IMR-90 (cell line): ENCODE results near the gene GDPD5. TPM values are rescaled to one million over a fixed set of nuclear protein-coding genes. Genes with fewer than 3 reads are reported as not detected.
A peak's percentile ranks its signal among the peaks of the same experiment; 100 is the strongest.

Experiments
- ATAC-seq: fragments of 200-7000 bp; cut with Tn5 transposase; 2 replicates; pipeline ENCODE4 v1.9.1; 2020; ENCODE audit warnings: low read depth, mild to moderate bottlenecking, moderate library complexity
- BruUV-seq: library from RNA; stranded (reverse); fragments of 400-500 nt; replicated peaks from 2 replicates; lab custom pipeline; 2021; lab: Mats Ljungman, UMichigan
- CTCF ChIA-PET: fragments of 300-600 bp; formaldehyde crosslinking; extraction: SDS; loops from one replicate; lab custom pipeline; 2021; ENCODE audit warnings: antibody characterized with exemption; lab: Yijun Ruan, JAX
- POLR2A ChIA-PET: fragments of 300-600 bp; sonication (Branson Sonifier 250); formaldehyde crosslinking; loops from one replicate; lab custom pipeline; 2022; ENCODE audit warnings: antibody characterized with exemption; ENCODE audit not compliant: unreplicated experiment; lab: Charles Lee
- DNase-seq: peaks from one replicate; pipeline ENCODE4 v3.0.0; 2013
- H2AFZ ChIP-seq: replicated peaks from 2 replicates; pipeline ENCODE3; 2013; ENCODE audit warnings: low read length, mild to moderate bottlenecking; ENCODE audit not compliant: poor library complexity
- H2AK5ac ChIP-seq: 2 replicates; pipeline ENCODE4 v1.6.1; 2013; ENCODE audit warnings: low read depth, low read length, inconsistent platforms
- H2AK9ac ChIP-seq: replicated peaks from 2 replicates; pipeline ENCODE3; 2013; ENCODE audit warnings: mild to moderate bottlenecking, low read depth, low read length, moderate library complexity; ENCODE audit not compliant: poor library complexity
- H2BK120ac ChIP-seq: 2 replicates; pipeline ENCODE4 v1.6.1; 2013; ENCODE audit warnings: low read depth, low read length, inconsistent platforms
- H2BK15ac ChIP-seq: 3 replicates; pipeline ENCODE4 v1.6.1; 2013; ENCODE audit warnings: low read depth, low read length, inconsistent platforms
- H2BK20ac ChIP-seq: 2 replicates; pipeline ENCODE4 v1.6.1; 2013; ENCODE audit warnings: low read depth, mild to moderate bottlenecking, inconsistent platforms, low read length, moderate library complexity
- H2BK5ac ChIP-seq: 2 replicates; pipeline ENCODE4 v1.6.1; 2013; ENCODE audit warnings: mild to moderate bottlenecking, low read depth, low read length, inconsistent platforms; ENCODE audit not compliant: poor library complexity, severe bottlenecking
- H3K14ac ChIP-seq: replicated peaks from 2 replicates; pipeline ENCODE4 v1.6.1; 2013; ENCODE audit warnings: low read depth, low read length, inconsistent platforms
- H3K18ac ChIP-seq: 2 replicates; pipeline ENCODE4 v1.6.1; 2013; ENCODE audit warnings: low read depth, low read length, control low read depth
- H3K23ac ChIP-seq: 2 replicates; pipeline ENCODE4 v1.6.1; 2013; ENCODE audit warnings: low read depth, low read length, inconsistent platforms
- H3K27ac ChIP-seq: 2 replicates; pipeline ENCODE4 v1.5.1; 2013; ENCODE audit warnings: mild to moderate bottlenecking, control low read depth, low read length; ENCODE audit not compliant: insufficient read depth
- H3K27me3 ChIP-seq: 2 replicates; pipeline ENCODE4 v1.6.1; 2013; ENCODE audit warnings: low read length; ENCODE audit not compliant: control insufficient read depth, insufficient read depth
- H3K36me3 ChIP-seq: 2 replicates; pipeline ENCODE4 v1.6.1; 2013; ENCODE audit warnings: low read length, mixed read lengths; ENCODE audit not compliant: control insufficient read depth, insufficient read depth
- H3K4ac ChIP-seq: 2 replicates; pipeline ENCODE4 v1.6.1; 2013; ENCODE audit warnings: low read depth, low read length, inconsistent platforms
- H3K4me1 ChIP-seq: 2 replicates; pipeline ENCODE4 v1.6.1; 2013; ENCODE audit warnings: low read length, mixed read lengths; ENCODE audit not compliant: control insufficient read depth, insufficient read depth
- H3K4me2 ChIP-seq: 2 replicates; pipeline ENCODE4 v1.6.1; 2013; ENCODE audit warnings: low read depth, mild to moderate bottlenecking, control low read depth, low read length, moderate library complexity
- H3K4me3 ChIP-seq: 2 replicates; pipeline ENCODE4 v1.5.1; 2013; ENCODE audit warnings: low read depth, mild to moderate bottlenecking, control low read depth, low read length, moderate library complexity; ENCODE audit not compliant: insufficient read depth
- H3K56ac ChIP-seq: 2 replicates; pipeline ENCODE4 v1.6.1; 2013; ENCODE audit warnings: low read length, inconsistent platforms; ENCODE audit not compliant: insufficient read depth; ENCODE audit errors: extremely low read depth
- H3K79me1 ChIP-seq, 2 experiments: 2 replicates each; pipeline ENCODE4 v1.6.1; 2013; ENCODE audit warnings: low read length in 2 of 2, inconsistent platforms in 1 of 2, low read depth in 1 of 2
- H3K9ac ChIP-seq: 2 replicates; pipeline ENCODE4 v1.6.1; 2013; ENCODE audit warnings: low read depth, low read length, control low read depth
- H3K9me1 ChIP-seq: 2 replicates; pipeline ENCODE4 v1.6.1; 2013; ENCODE audit warnings: low read length, inconsistent platforms; ENCODE audit not compliant: insufficient read depth
- H3K9me3 ChIP-seq: 2 replicates; pipeline ENCODE4 v1.6.1; 2013; ENCODE audit warnings: low read length; ENCODE audit not compliant: control insufficient read depth, insufficient read depth
- H4K20me1 ChIP-seq: 2 replicates; pipeline ENCODE4 v1.6.1; 2013; ENCODE audit warnings: low read length, inconsistent platforms; ENCODE audit not compliant: insufficient read depth
- H4K5ac ChIP-seq: 2 replicates; pipeline ENCODE4 v1.6.1; 2013; ENCODE audit warnings: mild to moderate bottlenecking, low read depth, low read length, control low read depth
- H4K8ac ChIP-seq, 2 experiments: 2 replicates each; pipeline ENCODE4 v1.6.1; 2013; ENCODE audit warnings: low read depth in 2 of 2, low read length in 2 of 2, control low read depth in 1 of 2, inconsistent platforms in 1 of 2
- H4K91ac ChIP-seq: 2 replicates; pipeline ENCODE4 v1.6.1; 2013; ENCODE audit warnings: low read depth, low read length, inconsistent platforms; ENCODE audit not compliant: insufficient read depth
- BHLHE40 ChIP-seq: fragments of 150-350 bp; IDR thresholded peaks from 2 replicates; pipeline ENCODE4 v1.6.1; 2016; ENCODE audit warnings: mild to moderate bottlenecking, low read depth, low read length
- CEBPB ChIP-seq: IDR thresholded peaks from 2 replicates; pipeline ENCODE4 v1.6.1; 2012; ENCODE audit warnings: low read depth, low read length, improper control_type of control experiment
- CHD1 ChIP-seq: IDR thresholded peaks from 2 replicates; pipeline ENCODE4 v1.6.1; 2012; ENCODE audit warnings: low read depth, low read length, improper control_type of control experiment
- CTCF ChIP-seq: conservative IDR thresholded peaks from 2 replicates; pipeline ENCODE4 v1.5.1; 2012; ENCODE audit warnings: mild to moderate bottlenecking, low read depth, low read length, improper control_type of control experiment
- ELK1 ChIP-seq: fragments of 150-350 bp; IDR thresholded peaks from 2 replicates; pipeline ENCODE4 v1.6.1; 2016; ENCODE audit warnings: low read depth, mild to moderate bottlenecking, low read length, moderate library complexity, borderline replicate concordance
- MAFK ChIP-seq: IDR thresholded peaks from 2 replicates; pipeline ENCODE4 v1.6.1; 2012; ENCODE audit warnings: low read depth, low read length, improper control_type of control experiment
- MAZ ChIP-seq: IDR thresholded peaks from 2 replicates; pipeline ENCODE4 v1.6.1; 2012; ENCODE audit warnings: low read depth, mild to moderate bottlenecking, low read length, improper control_type of control experiment, moderate library complexity, borderline replicate concordance
- POLR2A ChIP-seq: IDR thresholded peaks from 2 replicates; pipeline ENCODE4 v1.6.1; 2012; ENCODE audit warnings: mild to moderate bottlenecking, low read depth, low read length
- RAD21 ChIP-seq: IDR thresholded peaks from 2 replicates; pipeline ENCODE4 v1.6.1; 2012; ENCODE audit warnings: low read length, improper control_type of control experiment
- RCOR1 ChIP-seq: IDR thresholded peaks from 2 replicates; pipeline ENCODE4 v1.6.1; 2012; ENCODE audit warnings: mild to moderate bottlenecking, low read length, improper control_type of control experiment; ENCODE audit not compliant: insufficient replicate concordance
- SMC3 ChIP-seq: fragments of 150-350 bp; IDR thresholded peaks from 2 replicates; pipeline ENCODE4 v1.6.1; 2016; ENCODE audit warnings: low read depth, mild to moderate bottlenecking, antibody characterized with exemption, low read length, moderate library complexity
- USF2 ChIP-seq: fragments of 150-350 bp; IDR thresholded peaks from 2 replicates; pipeline ENCODE4 v1.6.1; 2017; ENCODE audit warnings: mild to moderate bottlenecking, antibody characterized with exemption, low read length, low read depth
- WGBS, 2 experiments: methylation state at CpG; one replicate each; pipeline versions ENCODE4 v1.1.5 to v1.1.7; 2013; ENCODE audit warnings: missing lambda C conversion rate in 2 of 2; ENCODE audit not compliant: insufficient read length in 1 of 2; ENCODE audit errors: extremely low coverage in 2 of 2; 5-methylcytosine and 5-hydroxymethylcytosine counted together
- dilution Hi-C: fragments of 300-500 bp; cut with HindIII; formaldehyde crosslinking; loops from one replicate; pipeline ENCODE4 v1.14.3; 2018; ENCODE audit warnings: low sequenced_read_pairs; ENCODE audit not compliant: unreplicated experiment
- in situ Hi-C: fragments of 300-500 bp; cut with MboI; formaldehyde crosslinking; loops from 3 replicates; pipeline ENCODE4 v1.14.3; 2019; ENCODE audit warnings: low sequenced_read_pairs, inconsistent platforms, mixed read lengths
- intact Hi-C: fragments of 100-400 bp; cut with micrococcal nuclease; formaldehyde crosslinking; loops from 2 replicates; pipeline ENCODE4 v1.10.0; 2022
- polyA plus RNA-seq, 3 experiments: library from polyadenylated mRNA; depleted of rRNA; stranded (reverse); fragments of >200 nt; gene quantifications; 2 replicates each; pipeline ENCODE4 v1.2.3, GENCODE V29; 2012; ENCODE audit warnings: low replicate concordance in 1 of 3
- total RNA-seq: library from RNA; depleted of rRNA; stranded (reverse); fragments of >200 nt; gene quantifications from 2 replicates; pipeline ENCODE4 v1.2.3, GENCODE V29; 2012

Gene GDPD5
- total and polyA plus RNA-seq, 2 of the 4 experiments (the other 2 are of a cell fraction): 2.0 to 7.9 TPM

GRCh38 chr11:75440960-75441803 is 84.6 kb downstream of the GDPD5 start:
- TF ChIP-seq CTCF (no peak), CEBPB (no peak), POLR2A (no peak), SMC3 (no peak), MAFK (no peak), MAZ (no peak), BHLHE40 (no peak), CHD1 (no peak), USF2 (no peak), ELK1 (no peak), RCOR1 (no peak), RAD21 (no peak)
- H3K14ac ChIP-seq: no peak overlapping the region
- CTCF ChIA-PET: no interaction called here
- in situ Hi-C loops (no loop called here), dilution Hi-C loops (no loop called here), intact Hi-C loops (no loop called here)
- 73% methylated on average over 14 of the region's 27 CpGs; no CpG with 5 or more reads in 1 of the 2 experiments for WGBS, 2 experiments
- no peak overlapping the region for H3K4me2 ChIP-seq
- no peak overlapping the region for H2AK5ac ChIP-seq
- no peak overlapping the region for H2BK20ac ChIP-seq
- no peak overlapping the region for H3K9ac ChIP-seq
- no peak overlapping the region for H3K18ac ChIP-seq
- no peaks in the 10 kb centered on the region for H3K4me1 ChIP-seq
- H2BK120ac ChIP-seq: no peak overlapping the region
- no peak overlapping the region for H2BK5ac ChIP-seq
- H3K79me1 ChIP-seq: no peaks in the 10 kb centered on the region
- no peak overlapping the region for H4K91ac ChIP-seq
- H2AK9ac ChIP-seq: peak overlapping the region; percentile 14
- no peak overlapping the region for H2AFZ ChIP-seq
- no TSS peak for BruUV-seq
- ATAC-seq (no peak), DNase-seq (no peak)
- no peak overlapping the region for H3K23ac ChIP-seq
- H4K8ac ChIP-seq: no peak overlapping the region
- 0 out of 2 replicates have a peak, but pooled peaks cover 4% of the 10 kb centered on the region for H3K9me1 ChIP-seq
- H4K20me1 ChIP-seq: no peaks in the 10 kb centered on the region
- no peaks in the 10 kb centered on the region for H3K36me3 ChIP-seq
- peaks cover 3% of the 10 kb centered on the region; the same call in 1 of the 2 replicates for H3K27me3 ChIP-seq
- no peak overlapping the region for H2BK15ac ChIP-seq
- H3K56ac ChIP-seq: no peak overlapping the region
- H3K9me3 ChIP-seq: no peaks in the 10 kb centered on the region
- no peak overlapping the region for H4K5ac ChIP-seq
- POLR2A ChIA-PET: no interaction called here
- no peak overlapping the region for H3K4me3 ChIP-seq
- H3K4ac ChIP-seq: no peak overlapping the region
- no peak overlapping the region for H3K27ac ChIP-seq
